HEK293 (cell line): ENCODE data around the gene BDKRB2.

ENCODE experiments used
- CTCF ChIA-PET: fragments of 350-600 bp; formaldehyde crosslinking; extraction: SDS; loops from one replicate; lab custom pipeline; 2021; ENCODE audit warnings: antibody characterized with exemption; lab: Yijun Ruan, JAX
- POLR2A ChIA-PET: fragments of 300-600 bp; formaldehyde crosslinking; extraction: SDS; loops from one replicate; lab custom pipeline; 2020; ENCODE audit warnings: antibody characterized with exemption, inconsistent platforms; lab: Yijun Ruan, JAX
- H3K27ac ChIP-seq: fragments of 200-500 bp; sonication (Bioruptor generic); 2 replicates; pipeline ENCODE4 v1.5.1; 2014; ENCODE audit warnings: low read depth, low read length, control low read depth, inconsistent platforms; ENCODE audit errors: extremely low read depth
- H3K36me3 ChIP-seq, 2 experiments: fragments of 200-500 bp in 1 of 2; sonication (Bioruptor generic) in 1 of 2; 1 replicate in 1 of 2; 2 replicates in 1 of 2; pipeline ENCODE4 v1.5.1; 2014 to 2017; ENCODE audit warnings: inconsistent platforms in 2 of 2, low read length in 2 of 2; ENCODE audit not compliant: control insufficient read depth in 2 of 2, insufficient read depth in 1 of 2
- H3K4me1 ChIP-seq: fragments of 200-500 bp; sonication (Bioruptor generic); 2 replicates; pipeline ENCODE4 v1.5.1; 2014; ENCODE audit warnings: mild to moderate bottlenecking, low read length, inconsistent platforms; ENCODE audit not compliant: control insufficient read depth, insufficient read depth
- H3K4me3 ChIP-seq: 2 replicates; pipeline ENCODE4 v1.5.1; 2011; ENCODE audit warnings: low read depth, mild to moderate bottlenecking, control low read depth, low read length, moderate library complexity
- H3K9me3 ChIP-seq: fragments of 200-500 bp; sonication (Bioruptor generic); 2 replicates; pipeline ENCODE4 v1.5.1; 2014; ENCODE audit warnings: low read depth, low read length, inconsistent platforms; ENCODE audit not compliant: control insufficient read depth, insufficient read depth
- BCL11B ChIP-seq: fragments of 450-650 bp; formaldehyde crosslinking; IDR thresholded peaks from 2 replicates; pipeline ENCODE4 v1.5.1; 2016; ENCODE audit warnings: low read depth, missing biosample characterization, missing genetic modification characterization
- BCL6B ChIP-seq: fragments of 450-650 bp; formaldehyde crosslinking; IDR thresholded peaks from 2 replicates; pipeline ENCODE4 v1.5.1; 2017; ENCODE audit warnings: missing biosample characterization, missing genetic modification characterization
- OVOL3 ChIP-seq: fragments of 450-650 bp; formaldehyde crosslinking; IDR thresholded peaks from 2 replicates; pipeline ENCODE4 v1.5.1; 2016; ENCODE audit warnings: missing biosample characterization, missing genetic modification characterization
- PRDM10 ChIP-seq: fragments of 450-650 bp; formaldehyde crosslinking; IDR thresholded peaks from 2 replicates; pipeline ENCODE4 v1.5.1; 2016; ENCODE audit warnings: missing biosample characterization, missing genetic modification characterization
- REPIN1 ChIP-seq: fragments of 450-650 bp; formaldehyde crosslinking; IDR thresholded peaks from 2 replicates; pipeline ENCODE4 v1.5.1; 2017; ENCODE audit warnings: missing biosample characterization, missing genetic modification characterization, low read depth
- TRIM28 ChIP-seq: IDR thresholded peaks from 2 replicates; pipeline ENCODE4 v1.6.1; 2011; ENCODE audit warnings: low read length, control low read depth, borderline replicate concordance
- ZBTB20 ChIP-seq: fragments of 450-650 bp; formaldehyde crosslinking; IDR thresholded peaks from 2 replicates; pipeline ENCODE4 v1.5.1; 2016; ENCODE audit warnings: missing biosample characterization, missing genetic modification characterization
- ZNF24 ChIP-seq: fragments of 450-650 bp; formaldehyde crosslinking; IDR thresholded peaks from 2 replicates; pipeline ENCODE4 v1.5.1; 2016; ENCODE audit warnings: missing biosample characterization, missing genetic modification characterization
- ZNF521 ChIP-seq: fragments of 450-650 bp; formaldehyde crosslinking; IDR thresholded peaks from 2 replicates; pipeline ENCODE4 v1.5.1; 2017; ENCODE audit warnings: missing biosample characterization, mild to moderate bottlenecking, missing genetic modification characterization
- ZNF548 ChIP-seq: fragments of 450-650 bp; formaldehyde crosslinking; IDR thresholded peaks from 2 replicates; pipeline ENCODE4 v1.5.1; 2016; ENCODE audit warnings: missing biosample characterization, missing genetic modification characterization
- ZNF629 ChIP-seq: fragments of 450-650 bp; formaldehyde crosslinking; IDR thresholded peaks from 2 replicates; pipeline ENCODE4 v1.5.1; 2017; ENCODE audit warnings: missing biosample characterization, missing genetic modification characterization
- ZNF776 ChIP-seq: fragments of 450-650 bp; formaldehyde crosslinking; IDR thresholded peaks from 2 replicates; pipeline ENCODE4 v1.5.0; 2017; ENCODE audit warnings: missing biosample characterization, missing genetic modification characterization, borderline replicate concordance
- ZNF830 ChIP-seq: fragments of 450-650 bp; IDR thresholded peaks from 2 replicates; pipeline ENCODE4 v1.5.0; 2018; ENCODE audit warnings: missing biosample characterization, missing genetic modification characterization, low read depth, mild to moderate bottlenecking, moderate library complexity
- TF ChIP-seq, protein P1 (sequence below): fragments of 450-650 bp; IDR thresholded peaks from 2 replicates; pipeline ENCODE4 v1.5.1; 2018; ENCODE audit warnings: missing biosample characterization, missing genetic modification characterization
- TF ChIP-seq, protein P2 (sequence below): fragments of 450-650 bp; formaldehyde crosslinking; IDR thresholded peaks from 2 replicates; pipeline ENCODE4 v1.5.1; 2016; ENCODE audit warnings: missing biosample characterization, missing genetic modification characterization
- TF ChIP-seq, protein P3 (sequence below): fragments of 450-650 bp; formaldehyde crosslinking; IDR thresholded peaks from 2 replicates; pipeline ENCODE4 v1.5.1; 2017; ENCODE audit warnings: missing biosample characterization, missing genetic modification characterization
- TF ChIP-seq, protein P4 (sequence below): fragments of 450-650 bp; formaldehyde crosslinking; IDR thresholded peaks from 2 replicates; pipeline ENCODE4 v1.5.1; 2016; ENCODE audit warnings: missing biosample characterization, missing genetic modification characterization, borderline replicate concordance

The BDKRB2 gene

GRCh38 chr14:96265383-96266095 lies 60.9 kb downstream of the BDKRB2 start:
- TF ChIP-seq ZNF521 (tag by site-specific recombination) (no peak), OVOL3 (no peak), ZNF776 (tag by site-specific recombination) (no peak), ZNF830 (tag by site-specific recombination) (no peak)
- TF ChIP-seq, protein P1, sequence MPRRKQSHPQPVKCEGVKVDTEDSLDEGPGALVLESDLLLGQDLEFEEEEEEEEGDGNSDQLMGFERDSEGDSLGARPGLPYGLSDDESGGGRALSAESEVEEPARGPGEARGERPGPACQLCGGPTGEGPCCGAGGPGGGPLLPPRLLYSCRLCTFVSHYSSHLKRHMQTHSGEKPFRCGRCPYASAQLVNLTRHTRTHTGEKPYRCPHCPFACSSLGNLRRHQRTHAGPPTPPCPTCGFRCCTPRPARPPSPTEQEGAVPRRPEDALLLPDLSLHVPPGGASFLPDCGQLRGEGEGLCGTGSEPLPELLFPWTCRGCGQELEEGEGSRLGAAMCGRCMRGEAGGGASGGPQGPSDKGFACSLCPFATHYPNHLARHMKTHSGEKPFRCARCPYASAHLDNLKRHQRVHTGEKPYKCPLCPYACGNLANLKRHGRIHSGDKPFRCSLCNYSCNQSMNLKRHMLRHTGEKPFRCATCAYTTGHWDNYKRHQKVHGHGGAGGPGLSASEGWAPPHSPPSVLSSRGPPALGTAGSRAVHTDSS (tag by site-specific recombination), result no peak
- TF ChIP-seq, protein P2, sequence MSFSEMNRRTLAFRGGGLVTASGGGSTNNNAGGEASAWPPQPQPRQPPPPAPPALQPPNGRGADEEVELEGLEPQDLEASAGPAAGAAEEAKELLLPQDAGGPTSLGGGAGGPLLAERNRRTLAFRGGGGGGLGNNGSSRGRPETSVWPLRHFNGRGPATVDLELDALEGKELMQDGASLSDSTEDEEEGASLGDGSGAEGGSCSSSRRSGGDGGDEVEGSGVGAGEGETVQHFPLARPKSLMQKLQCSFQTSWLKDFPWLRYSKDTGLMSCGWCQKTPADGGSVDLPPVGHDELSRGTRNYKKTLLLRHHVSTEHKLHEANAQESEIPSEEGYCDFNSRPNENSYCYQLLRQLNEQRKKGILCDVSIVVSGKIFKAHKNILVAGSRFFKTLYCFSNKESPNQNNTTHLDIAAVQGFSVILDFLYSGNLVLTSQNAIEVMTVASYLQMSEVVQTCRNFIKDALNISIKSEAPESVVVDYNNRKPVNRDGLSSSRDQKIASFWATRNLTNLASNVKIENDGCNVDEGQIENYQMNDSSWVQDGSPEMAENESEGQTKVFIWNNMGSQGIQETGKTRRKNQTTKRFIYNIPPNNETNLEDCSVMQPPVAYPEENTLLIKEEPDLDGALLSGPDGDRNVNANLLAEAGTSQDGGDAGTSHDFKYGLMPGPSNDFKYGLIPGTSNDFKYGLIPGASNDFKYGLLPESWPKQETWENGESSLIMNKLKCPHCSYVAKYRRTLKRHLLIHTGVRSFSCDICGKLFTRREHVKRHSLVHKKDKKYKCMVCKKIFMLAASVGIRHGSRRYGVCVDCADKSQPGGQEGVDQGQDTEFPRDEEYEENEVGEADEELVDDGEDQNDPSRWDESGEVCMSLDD, result no peak
- H3K4me1 ChIP-seq, result no peaks in the 10 kb centered on the region
- CTCF ChIA-PET, result interaction anchor here (0.5 to 0.6 kb wide), 2 partner anchors 59 to 151 kb away, joined by 3 read pairs; no protein-coding TSS in a partner anchor
- H3K27ac ChIP-seq, result no peak overlapping the region
- H3K4me3 ChIP-seq, result no peak overlapping the region
- POLR2A ChIA-PET, result no interaction called here
- H3K9me3 ChIP-seq, result no peaks in the 10 kb centered on the region
- H3K36me3 ChIP-seq, result no peaks in the 10 kb centered on the region

- Histone ChIP-seq H3K4me3 (no peak overlapping the region), H3K9me3 (no peaks in the 10 kb centered on the region), H3K4me1 (no peaks in the 10 kb centered on the region), H3K36me3 (no peaks in the 10 kb centered on the region), H3K27ac (no peak overlapping the region)
- ChIA-PET POLR2A (no interaction called here), CTCF (no interaction called here)
- TF ChIP-seq, protein P3, sequence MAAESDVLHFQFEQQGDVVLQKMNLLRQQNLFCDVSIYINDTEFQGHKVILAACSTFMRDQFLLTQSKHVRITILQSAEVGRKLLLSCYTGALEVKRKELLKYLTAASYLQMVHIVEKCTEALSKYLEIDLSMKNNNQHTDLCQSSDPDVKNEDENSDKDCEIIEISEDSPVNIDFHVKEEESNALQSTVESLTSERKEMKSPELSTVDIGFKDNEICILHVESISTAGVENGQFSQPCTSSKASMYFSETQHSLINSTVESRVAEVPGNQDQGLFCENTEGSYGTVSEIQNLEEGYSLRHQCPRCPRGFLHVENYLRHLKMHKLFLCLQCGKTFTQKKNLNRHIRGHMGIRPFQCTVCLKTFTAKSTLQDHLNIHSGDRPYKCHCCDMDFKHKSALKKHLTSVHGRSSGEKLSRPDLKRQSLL, result no peak
- TF ChIP-seq REPIN1 (tag by site-specific recombination) (no peak), PRDM10 (tag by site-specific recombination) (peak; percentile 62), ZNF629 (tag by site-specific recombination) (peak; percentile 46; the same call in 1 of the 2 replicates), ZBTB20 (tag by site-specific recombination) (peak; percentile 22; the same call in 1 of the 2 replicates), ZNF548 (tag by site-specific recombination) (no peak), BCL11B (tag by site-specific recombination) (no peak), BCL6B (tag by site-specific recombination) (peak; percentile 91), ZNF24 (tag by site-specific recombination) (no peak), TRIM28 (no peak)
- TF ChIP-seq, protein P4, sequence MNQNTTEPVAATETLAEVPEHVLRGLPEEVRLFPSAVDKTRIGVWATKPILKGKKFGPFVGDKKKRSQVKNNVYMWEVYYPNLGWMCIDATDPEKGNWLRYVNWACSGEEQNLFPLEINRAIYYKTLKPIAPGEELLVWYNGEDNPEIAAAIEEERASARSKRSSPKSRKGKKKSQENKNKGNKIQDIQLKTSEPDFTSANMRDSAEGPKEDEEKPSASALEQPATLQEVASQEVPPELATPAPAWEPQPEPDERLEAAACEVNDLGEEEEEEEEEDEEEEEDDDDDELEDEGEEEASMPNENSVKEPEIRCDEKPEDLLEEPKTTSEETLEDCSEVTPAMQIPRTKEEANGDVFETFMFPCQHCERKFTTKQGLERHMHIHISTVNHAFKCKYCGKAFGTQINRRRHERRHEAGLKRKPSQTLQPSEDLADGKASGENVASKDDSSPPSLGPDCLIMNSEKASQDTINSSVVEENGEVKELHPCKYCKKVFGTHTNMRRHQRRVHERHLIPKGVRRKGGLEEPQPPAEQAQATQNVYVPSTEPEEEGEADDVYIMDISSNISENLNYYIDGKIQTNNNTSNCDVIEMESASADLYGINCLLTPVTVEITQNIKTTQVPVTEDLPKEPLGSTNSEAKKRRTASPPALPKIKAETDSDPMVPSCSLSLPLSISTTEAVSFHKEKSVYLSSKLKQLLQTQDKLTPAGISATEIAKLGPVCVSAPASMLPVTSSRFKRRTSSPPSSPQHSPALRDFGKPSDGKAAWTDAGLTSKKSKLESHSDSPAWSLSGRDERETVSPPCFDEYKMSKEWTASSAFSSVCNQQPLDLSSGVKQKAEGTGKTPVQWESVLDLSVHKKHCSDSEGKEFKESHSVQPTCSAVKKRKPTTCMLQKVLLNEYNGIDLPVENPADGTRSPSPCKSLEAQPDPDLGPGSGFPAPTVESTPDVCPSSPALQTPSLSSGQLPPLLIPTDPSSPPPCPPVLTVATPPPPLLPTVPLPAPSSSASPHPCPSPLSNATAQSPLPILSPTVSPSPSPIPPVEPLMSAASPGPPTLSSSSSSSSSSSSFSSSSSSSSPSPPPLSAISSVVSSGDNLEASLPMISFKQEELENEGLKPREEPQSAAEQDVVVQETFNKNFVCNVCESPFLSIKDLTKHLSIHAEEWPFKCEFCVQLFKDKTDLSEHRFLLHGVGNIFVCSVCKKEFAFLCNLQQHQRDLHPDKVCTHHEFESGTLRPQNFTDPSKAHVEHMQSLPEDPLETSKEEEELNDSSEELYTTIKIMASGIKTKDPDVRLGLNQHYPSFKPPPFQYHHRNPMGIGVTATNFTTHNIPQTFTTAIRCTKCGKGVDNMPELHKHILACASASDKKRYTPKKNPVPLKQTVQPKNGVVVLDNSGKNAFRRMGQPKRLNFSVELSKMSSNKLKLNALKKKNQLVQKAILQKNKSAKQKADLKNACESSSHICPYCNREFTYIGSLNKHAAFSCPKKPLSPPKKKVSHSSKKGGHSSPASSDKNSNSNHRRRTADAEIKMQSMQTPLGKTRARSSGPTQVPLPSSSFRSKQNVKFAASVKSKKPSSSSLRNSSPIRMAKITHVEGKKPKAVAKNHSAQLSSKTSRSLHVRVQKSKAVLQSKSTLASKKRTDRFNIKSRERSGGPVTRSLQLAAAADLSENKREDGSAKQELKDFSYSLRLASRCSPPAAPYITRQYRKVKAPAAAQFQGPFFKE, result no peak
These were observed 62.7 kb downstream of the BDKRB2 start for GRCh38 chr14:96267336-96267735.
